Lung (tissue), 12 donors: ENCODE data around the gene NOTCH1. TPM values are rescaled to one million over a fixed set of nuclear protein-coding genes. Genes with fewer than 3 reads are reported as not detected.

ENCODE experiments used
- ATAC-seq: fragments of 200-7000 bp; cut with Tn5 transposase; one replicate; pipeline ENCODE4 v1.9.1; 2020; ENCODE audit warnings: moderate number of reproducible peaks; ENCODE audit not compliant: insufficient read depth, low FRiP score
- DNase-seq, 3 donors: peaks; one replicate each; pipeline ENCODE4 v3.0.0-alpha.2; 2013 to 2017
- H3K27ac ChIP-seq, 2 donors: one replicate each; pipeline ENCODE4 v1.5.1; 2013; ENCODE audit warnings: mild to moderate bottlenecking in 2 of 2, moderate library complexity in 2 of 2, control low read depth in 1 of 2, inconsistent platforms in 1 of 2, low read depth in 1 of 2, low read length in 1 of 2
- H3K27me3 ChIP-seq, 3 donors: one replicate each; pipeline ENCODE4 v1.5.1; 2013; ENCODE audit warnings: low read length in 2 of 3; ENCODE audit not compliant: control insufficient read depth in 3 of 3, insufficient read depth in 3 of 3
- H3K36me3 ChIP-seq, 4 donors: one replicate each; pipeline ENCODE4 v1.5.1; 2013; ENCODE audit warnings: low read length in 4 of 4, mild to moderate bottlenecking in 1 of 4, moderate library complexity in 1 of 4; ENCODE audit not compliant: control insufficient read depth in 4 of 4, insufficient read depth in 4 of 4
- H3K4me1 ChIP-seq, 5 donors: one replicate each; pipeline ENCODE4 v1.5.1; 2013; ENCODE audit warnings: low read length in 5 of 5, mild to moderate bottlenecking in 2 of 5, moderate library complexity in 1 of 5; ENCODE audit not compliant: control insufficient read depth in 5 of 5, insufficient read depth in 5 of 5
- H3K4me3 ChIP-seq: one replicate; pipeline ENCODE4 v1.5.1; 2013; ENCODE audit warnings: mild to moderate bottlenecking, control low read depth, moderate library complexity
- H3K9ac ChIP-seq, 2 donors: one replicate each; pipeline ENCODE4 v1.5.1; 2013; ENCODE audit warnings: low read length in 2 of 2, control low read depth in 1 of 2; ENCODE audit not compliant: insufficient read depth in 1 of 2
- H3K9me3 ChIP-seq, 4 donors: one replicate each; pipeline ENCODE4 v1.5.1; 2013; ENCODE audit warnings: low read length in 3 of 4, mild to moderate bottlenecking in 1 of 4, moderate library complexity in 1 of 4; ENCODE audit not compliant: control insufficient read depth in 4 of 4, insufficient read depth in 3 of 4
- CTCF ChIP-seq: IDR thresholded peaks from 2 replicates; pipeline ENCODE4 v1.5.1; 2012; ENCODE audit warnings: mild to moderate bottlenecking; ENCODE audit errors: control extremely low read depth, extremely low read depth
- WGBS, 2 donors: extraction: QIAGEN DNeasy Blood & Tissue Kit; methylation state at CpG; one replicate each; pipeline ENCODE4 v1.1.7; 2013; 5-methylcytosine and 5-hydroxymethylcytosine counted together
- polyA plus RNA-seq, 2 donors: library from polyadenylated mRNA; stranded (reverse); fragments of 200-250 nt; gene quantifications; one replicate each; pipeline ENCODE4 v1.2.1, GENCODE V29; 2013
- total RNA-seq, 2 donors: library from RNA; depleted of rRNA in 1 of 2; stranded (reverse); fragments of >200 nt in 1 of 2; gene quantifications; one replicate each; pipeline ENCODE4 v1.2.1, GENCODE V29; 2014 to 2021
- donor health status: control.
- donor health status: control.
- donor health status: Bipolar disorder and iron deficiency.
- donor health status: healthy.
- donor health status: DM: yes; HTN: yes; CAD: no.

Gene NOTCH1
- total and polyA plus RNA-seq, 4 donors, result 23.9 to 101 (median 44.5) TPM

- no peak overlapping the region for H3K9ac ChIP-seq
- DNase-seq (peak; percentile 55 to 83 (median 82)), ATAC-seq (peak; percentile 9)
- no peaks in the 10 kb centered on the region for H3K27me3 ChIP-seq
- H3K27ac ChIP-seq, result peak overlapping the region in 1 of 2 donors; percentile 91
- H3K9me3 ChIP-seq, result no peaks in the 10 kb centered on the region
- 73 to 81% methylated on average over 19 to 20 of the region's 20 CpGs for WGBS, 2 donors
- TF ChIP-seq CTCF, result no peak
- H3K36me3 ChIP-seq, result peaks cover 0 to 74% (median 14%) of the 10 kb centered on the region in 4 donors
- no peak overlapping the region for H3K4me3 ChIP-seq
- peaks cover 0 to 30% (median 7%) of the 10 kb centered on the region in 5 donors for H3K4me1 ChIP-seq
Observed at GRCh38 chr9:136520053-136520540, 25.8 kb downstream of the NOTCH1 start.

- DNase-seq, result no peak
- 73 to 84% methylated on average over 32 of the region's 32 CpGs for WGBS, 2 donors
- H3K4me3 ChIP-seq, result no peak overlapping the region
- no peaks in the 10 kb centered on the region for H3K27me3 ChIP-seq
- no peak overlapping the region for H3K9ac ChIP-seq
- ATAC-seq, result peak; percentile 4
- peaks cover 0 to 28% (median 7%) of the 10 kb centered on the region in 5 donors for H3K4me1 ChIP-seq
- no peak for TF ChIP-seq CTCF
- H3K36me3 ChIP-seq, result peaks cover 0 to 79% (median 15%) of the 10 kb centered on the region in 4 donors
- H3K27ac ChIP-seq, result peak overlapping the region in 1 of 2 donors; percentile 91
- no peaks in the 10 kb centered on the region for H3K9me3 ChIP-seq
Observed at GRCh38 chr9:136519263-136520052, 26.4 kb downstream of the NOTCH1 start.

GRCh38 chr9:136518623-136519022, 27.2 kb downstream of the NOTCH1 start:
- 77 to 90% methylated on average over 18 of the region's 18 CpGs for WGBS, 2 donors
- H3K27ac ChIP-seq, result peak overlapping the region in 1 of 2 donors; percentile 91
- peaks cover 0 to 84% (median 18%) of the 10 kb centered on the region in 4 donors for H3K36me3 ChIP-seq
- TF ChIP-seq CTCF, result no peak
- H3K9me3 ChIP-seq, result no peaks in the 10 kb centered on the region
- DNase-seq (no peak), ATAC-seq (no peak)
- no peaks in the 10 kb centered on the region for H3K27me3 ChIP-seq
- H3K9ac ChIP-seq, result no peak overlapping the region
- peaks cover 0 to 24% (median 7%) of the 10 kb centered on the region in 5 donors for H3K4me1 ChIP-seq
- no peak overlapping the region for H3K4me3 ChIP-seq
